Measurements from ENCODE around the gene DCTN1. TPM values are rescaled to one million over a fixed set of nuclear protein-coding genes. Genes with fewer than 3 reads are reported as not detected.

DCTN1 gene
- total and polyA plus RNA-seq, 8 donors = 121 to 162 (median 151) TPM

GRCh38 chr2:74425523-74425922 lies 45.4 kb upstream of the DCTN1 start:
- ATAC-seq (no peak), DNase-seq (no peak)
- intact Hi-C loops (cut with DNase I) = no loop called here
- Histone ChIP-seq H3K9me3 (no peaks in the 10 kb centered on the region), H3K27ac (no peak overlapping the region), H3K27me3 (peaks cover 0 to 7% of the 10 kb centered on the region in 2 donors), H3K4me3 (no peak overlapping the region), H3K4me1 (peaks cover 4 to 17% of the 10 kb centered on the region in 2 donors), H3K36me3 (peaks cover 0 to 59% of the 10 kb centered on the region in 2 donors)
- TF ChIP-seq CTCF (IDR thresholded peaks at IDR 0.05) = no peak

GRCh38 chr2:74424995-74425406 lies 44.9 kb upstream of the DCTN1 start:
- DNase-seq = no peak
- ATAC-seq = no peak
- no peak for TF ChIP-seq CTCF (IDR thresholded peaks at IDR 0.05)
- Histone ChIP-seq H3K27me3 (peaks cover 0 to 7% of the 10 kb centered on the region in 2 donors), H3K36me3 (peaks cover 0 to 54% of the 10 kb centered on the region in 2 donors), H3K27ac (no peak overlapping the region), H3K9me3 (no peaks in the 10 kb centered on the region), H3K4me3 (no peak overlapping the region), H3K4me1 (peaks cover 4 to 17% of the 10 kb centered on the region in 2 donors)
- intact Hi-C loops (cut with DNase I) = no loop called here

- intact Hi-C loops (cut with DNase I) = no loop called here
- peaks cover 0 to 47% of the 10 kb centered on the region in 2 donors for H3K36me3 ChIP-seq
- H3K4me3 ChIP-seq = no peak overlapping the region
- no peak for TF ChIP-seq CTCF (IDR thresholded peaks at IDR 0.05)
- no peaks in the 10 kb centered on the region for H3K9me3 ChIP-seq
- ATAC-seq = no peak
- DNase-seq = no peak
- H3K27me3 ChIP-seq = peaks cover 0 to 7% of the 10 kb centered on the region in 2 donors
- H3K4me1 ChIP-seq = peaks cover 4 to 17% of the 10 kb centered on the region in 2 donors
- H3K27ac ChIP-seq = no peak overlapping the region
Measured at GRCh38 chr2:74424139-74424992, 44.3 kb upstream of the DCTN1 start.

GRCh38 chr2:74423231-74424095 lies 43.4 kb upstream of the DCTN1 start:
- H3K36me3 ChIP-seq = peaks cover 0 to 38% of the 10 kb centered on the region in 2 donors
- no peaks in the 10 kb centered on the region for H3K9me3 ChIP-seq
- H3K27me3 ChIP-seq = peaks cover 0 to 7% of the 10 kb centered on the region in 2 donors
- DNase-seq (no peak), ATAC-seq (no peak)
- H3K27ac ChIP-seq = no peak overlapping the region
- TF ChIP-seq CTCF (IDR thresholded peaks at IDR 0.05) = no peak
- H3K4me1 ChIP-seq = peaks cover 4 to 17% of the 10 kb centered on the region in 2 donors
- intact Hi-C loops (cut with DNase I) = no loop called here
- no peak overlapping the region for H3K4me3 ChIP-seq
